Stomach (tissue), 4 donors: Measurements from ENCODE around the gene RAB43.

Experiments
- EP300 ChIP-seq: sonication (generic); formaldehyde crosslinking; IDR thresholded peaks from one replicate; pipeline ENCODE4 v1.6.1; 2017; ENCODE audit warnings: antibody characterized with exemption
- POLR2A ChIP-seq, 4 donors: fragments of 450-650 bp; IDR thresholded peaks; one replicate each; pipeline ENCODE4 v1.6.1; 2016; ENCODE audit warnings: antibody characterized with exemption in 4 of 4, control low read depth in 2 of 4, mild to moderate bottlenecking in 1 of 4, moderate library complexity in 1 of 4
- TF ChIP-seq, protein P1 (sequence below), 7 experiments: fragments of 450-650 bp in 4 of 7; fragments of 200-600 bp in 3 of 7; sonication (generic) in 3 of 7; IDR thresholded peaks; one replicate each; pipeline ENCODE4 v1.5.1; 2016 to 2019; ENCODE audit warnings: antibody characterized with exemption in 7 of 7, control low read depth in 2 of 7, mild to moderate bottlenecking in 1 of 7

DNA sequence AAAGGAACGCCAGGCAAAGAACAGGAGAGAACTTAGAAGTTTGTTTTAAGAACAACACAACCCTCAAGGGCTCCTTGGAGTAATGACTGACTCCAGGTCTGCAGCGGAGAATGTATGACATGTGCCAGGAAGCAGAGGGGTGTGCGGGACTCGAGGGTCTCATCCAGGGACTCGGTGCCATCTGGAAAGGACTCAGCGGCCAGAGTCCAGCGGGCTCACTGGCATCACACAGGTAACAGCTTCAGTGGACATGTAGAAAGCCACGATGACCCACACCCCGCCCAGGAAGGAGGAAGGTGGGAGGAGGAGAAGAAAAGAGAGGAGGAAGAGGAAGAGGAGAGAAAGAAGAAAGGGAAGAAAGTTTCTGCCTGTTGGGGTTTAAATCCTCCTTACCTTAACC, 39.6 kb downstream of the RAB43 start:
- TF ChIP-seq POLR2A (IDR thresholded peaks at IDR 0.05) (no peak), EP300 (no peak)
- TF ChIP-seq, protein P1, sequence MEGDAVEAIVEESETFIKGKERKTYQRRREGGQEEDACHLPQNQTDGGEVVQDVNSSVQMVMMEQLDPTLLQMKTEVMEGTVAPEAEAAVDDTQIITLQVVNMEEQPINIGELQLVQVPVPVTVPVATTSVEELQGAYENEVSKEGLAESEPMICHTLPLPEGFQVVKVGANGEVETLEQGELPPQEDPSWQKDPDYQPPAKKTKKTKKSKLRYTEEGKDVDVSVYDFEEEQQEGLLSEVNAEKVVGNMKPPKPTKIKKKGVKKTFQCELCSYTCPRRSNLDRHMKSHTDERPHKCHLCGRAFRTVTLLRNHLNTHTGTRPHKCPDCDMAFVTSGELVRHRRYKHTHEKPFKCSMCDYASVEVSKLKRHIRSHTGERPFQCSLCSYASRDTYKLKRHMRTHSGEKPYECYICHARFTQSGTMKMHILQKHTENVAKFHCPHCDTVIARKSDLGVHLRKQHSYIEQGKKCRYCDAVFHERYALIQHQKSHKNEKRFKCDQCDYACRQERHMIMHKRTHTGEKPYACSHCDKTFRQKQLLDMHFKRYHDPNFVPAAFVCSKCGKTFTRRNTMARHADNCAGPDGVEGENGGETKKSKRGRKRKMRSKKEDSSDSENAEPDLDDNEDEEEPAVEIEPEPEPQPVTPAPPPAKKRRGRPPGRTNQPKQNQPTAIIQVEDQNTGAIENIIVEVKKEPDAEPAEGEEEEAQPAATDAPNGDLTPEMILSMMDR (IDR thresholded peaks at IDR 0.05), result no peak
